Prostate gland (tissue), 2 donors: ENCODE data around the gene UHMK1.

ENCODE experiments used
- CTCF ChIP-seq, 4 experiments: fragments of 200-600 bp in 2 of 4; fragments of 450-650 bp in 2 of 4; sonication (generic) in 2 of 4; IDR thresholded peaks; 1 replicate in 3 of 4; 2 replicates in 1 of 4; pipeline ENCODE4 v1.5.1; 2016 to 2019; ENCODE audit warnings: antibody characterized with exemption in 4 of 4, mild to moderate bottlenecking in 2 of 4, moderate library complexity in 2 of 4
- POLR2A ChIP-seq: fragments of 450-650 bp; IDR thresholded peaks from one replicate; pipeline ENCODE4 v1.6.1; 2016; ENCODE audit warnings: antibody characterized with exemption, mild to moderate bottlenecking
- POLR2AphosphoS5 ChIP-seq: sonication (generic); formaldehyde crosslinking; IDR thresholded peaks from one replicate; pipeline ENCODE4 v1.6.1; 2017; ENCODE audit warnings: antibody characterized with exemption

GRCh38 chr1:162502077-162502476 is 4.5 kb downstream of the UHMK1 start:
- TF ChIP-seq CTCF (IDR thresholded peaks at IDR 0.05): no peak
- no peak for TF ChIP-seq POLR2AphosphoS5
- no peak for TF ChIP-seq POLR2A
